IMR-90 (cell line): ENCODE results near the gene TRAF3IP1.

Experiments
- BHLHE40 ChIP-seq: fragments of 150-350 bp; IDR thresholded peaks from 2 replicates; pipeline ENCODE4 v1.6.1; 2016; ENCODE audit warnings: mild to moderate bottlenecking, low read depth, low read length
- CEBPB ChIP-seq: IDR thresholded peaks from 2 replicates; pipeline ENCODE4 v1.6.1; 2012; ENCODE audit warnings: low read depth, low read length, improper control_type of control experiment
- MAFK ChIP-seq: IDR thresholded peaks from 2 replicates; pipeline ENCODE4 v1.6.1; 2012; ENCODE audit warnings: low read depth, low read length, improper control_type of control experiment
- POLR2A ChIP-seq: IDR thresholded peaks from 2 replicates; pipeline ENCODE4 v1.6.1; 2012; ENCODE audit warnings: mild to moderate bottlenecking, low read depth, low read length
- RAD21 ChIP-seq: IDR thresholded peaks from 2 replicates; pipeline ENCODE4 v1.6.1; 2012; ENCODE audit warnings: low read length, improper control_type of control experiment
- RCOR1 ChIP-seq: IDR thresholded peaks from 2 replicates; pipeline ENCODE4 v1.6.1; 2012; ENCODE audit warnings: mild to moderate bottlenecking, low read length, improper control_type of control experiment; ENCODE audit not compliant: insufficient replicate concordance
- TF ChIP-seq, protein P1 (sequence below): conservative IDR thresholded peaks from 2 replicates; pipeline ENCODE4 v1.5.1; 2012; ENCODE audit warnings: mild to moderate bottlenecking, low read depth, low read length, improper control_type of control experiment
- TF ChIP-seq, protein P2 (sequence below): fragments of 150-350 bp; IDR thresholded peaks from 2 replicates; pipeline ENCODE4 v1.6.1; 2017; ENCODE audit warnings: mild to moderate bottlenecking, antibody characterized with exemption, low read length, low read depth
- TF ChIP-seq, protein P3 (sequence below): fragments of 150-350 bp; IDR thresholded peaks from 2 replicates; pipeline ENCODE4 v1.6.1; 2016; ENCODE audit warnings: low read depth, mild to moderate bottlenecking, low read length, moderate library complexity, borderline replicate concordance

GRCh38 chr2:238444242-238444641, 123.9 kb downstream of the TRAF3IP1 start:
- TF ChIP-seq, protein P1, sequence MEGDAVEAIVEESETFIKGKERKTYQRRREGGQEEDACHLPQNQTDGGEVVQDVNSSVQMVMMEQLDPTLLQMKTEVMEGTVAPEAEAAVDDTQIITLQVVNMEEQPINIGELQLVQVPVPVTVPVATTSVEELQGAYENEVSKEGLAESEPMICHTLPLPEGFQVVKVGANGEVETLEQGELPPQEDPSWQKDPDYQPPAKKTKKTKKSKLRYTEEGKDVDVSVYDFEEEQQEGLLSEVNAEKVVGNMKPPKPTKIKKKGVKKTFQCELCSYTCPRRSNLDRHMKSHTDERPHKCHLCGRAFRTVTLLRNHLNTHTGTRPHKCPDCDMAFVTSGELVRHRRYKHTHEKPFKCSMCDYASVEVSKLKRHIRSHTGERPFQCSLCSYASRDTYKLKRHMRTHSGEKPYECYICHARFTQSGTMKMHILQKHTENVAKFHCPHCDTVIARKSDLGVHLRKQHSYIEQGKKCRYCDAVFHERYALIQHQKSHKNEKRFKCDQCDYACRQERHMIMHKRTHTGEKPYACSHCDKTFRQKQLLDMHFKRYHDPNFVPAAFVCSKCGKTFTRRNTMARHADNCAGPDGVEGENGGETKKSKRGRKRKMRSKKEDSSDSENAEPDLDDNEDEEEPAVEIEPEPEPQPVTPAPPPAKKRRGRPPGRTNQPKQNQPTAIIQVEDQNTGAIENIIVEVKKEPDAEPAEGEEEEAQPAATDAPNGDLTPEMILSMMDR: no peak
- TF ChIP-seq CEBPB (no peak), POLR2A (no peak), RCOR1 (no peak), BHLHE40 (no peak), MAFK (no peak), RAD21 (no peak)
- TF ChIP-seq, protein P2, sequence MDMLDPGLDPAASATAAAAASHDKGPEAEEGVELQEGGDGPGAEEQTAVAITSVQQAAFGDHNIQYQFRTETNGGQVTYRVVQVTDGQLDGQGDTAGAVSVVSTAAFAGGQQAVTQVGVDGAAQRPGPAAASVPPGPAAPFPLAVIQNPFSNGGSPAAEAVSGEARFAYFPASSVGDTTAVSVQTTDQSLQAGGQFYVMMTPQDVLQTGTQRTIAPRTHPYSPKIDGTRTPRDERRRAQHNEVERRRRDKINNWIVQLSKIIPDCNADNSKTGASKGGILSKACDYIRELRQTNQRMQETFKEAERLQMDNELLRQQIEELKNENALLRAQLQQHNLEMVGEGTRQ: no peak
- TF ChIP-seq, protein P3, sequence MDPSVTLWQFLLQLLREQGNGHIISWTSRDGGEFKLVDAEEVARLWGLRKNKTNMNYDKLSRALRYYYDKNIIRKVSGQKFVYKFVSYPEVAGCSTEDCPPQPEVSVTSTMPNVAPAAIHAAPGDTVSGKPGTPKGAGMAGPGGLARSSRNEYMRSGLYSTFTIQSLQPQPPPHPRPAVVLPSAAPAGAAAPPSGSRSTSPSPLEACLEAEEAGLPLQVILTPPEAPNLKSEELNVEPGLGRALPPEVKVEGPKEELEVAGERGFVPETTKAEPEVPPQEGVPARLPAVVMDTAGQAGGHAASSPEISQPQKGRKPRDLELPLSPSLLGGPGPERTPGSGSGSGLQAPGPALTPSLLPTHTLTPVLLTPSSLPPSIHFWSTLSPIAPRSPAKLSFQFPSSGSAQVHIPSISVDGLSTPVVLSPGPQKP: no peak
